Kidney glomerular epithelial cell (primary cell): Measurements from ENCODE around the gene P4HA2.

Experiments used
- DNase-seq: peaks from one replicate; lab custom pipeline; 2025; lab: John Stamatoyannopoulos, UW

P4HA2 gene

DNA sequence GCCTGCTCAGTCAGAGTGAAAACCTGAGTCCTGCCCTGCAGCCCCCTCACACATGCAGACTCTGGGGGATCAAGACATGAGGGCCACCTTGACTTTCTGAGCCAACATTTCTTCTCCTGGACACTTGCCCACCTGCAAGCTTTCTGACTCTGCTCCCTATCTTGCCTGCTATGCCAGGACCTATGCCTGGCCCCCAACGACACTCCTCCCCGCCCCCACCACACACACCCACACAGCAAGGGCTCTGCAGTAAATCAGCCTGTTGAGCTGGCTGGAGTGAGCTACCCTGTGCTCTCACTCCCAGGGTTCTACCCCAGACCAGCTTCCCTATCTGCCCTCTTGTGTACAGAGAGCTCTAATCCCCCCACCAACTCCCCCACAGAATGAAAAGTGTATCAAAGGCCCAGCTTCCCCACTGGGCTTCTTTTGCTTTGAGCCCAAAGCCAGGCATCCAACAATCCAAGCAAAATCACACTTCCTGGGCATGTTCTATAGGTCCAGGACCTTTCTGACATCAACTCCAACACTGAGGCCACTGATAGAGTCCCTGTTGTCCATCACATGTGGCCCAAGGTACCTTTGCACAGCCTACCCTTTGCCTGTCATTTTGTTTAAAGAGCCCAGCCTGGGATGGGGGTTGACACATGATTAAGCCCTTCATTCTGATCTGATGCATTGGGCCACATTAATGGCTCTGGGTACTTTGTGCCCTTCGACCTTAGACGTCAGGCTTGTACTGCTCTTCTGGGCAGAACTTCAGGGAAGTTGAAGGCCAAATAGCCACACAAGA is 37.1 kb upstream of the P4HA2 start:
- DNase-seq, result no peak

DNA sequence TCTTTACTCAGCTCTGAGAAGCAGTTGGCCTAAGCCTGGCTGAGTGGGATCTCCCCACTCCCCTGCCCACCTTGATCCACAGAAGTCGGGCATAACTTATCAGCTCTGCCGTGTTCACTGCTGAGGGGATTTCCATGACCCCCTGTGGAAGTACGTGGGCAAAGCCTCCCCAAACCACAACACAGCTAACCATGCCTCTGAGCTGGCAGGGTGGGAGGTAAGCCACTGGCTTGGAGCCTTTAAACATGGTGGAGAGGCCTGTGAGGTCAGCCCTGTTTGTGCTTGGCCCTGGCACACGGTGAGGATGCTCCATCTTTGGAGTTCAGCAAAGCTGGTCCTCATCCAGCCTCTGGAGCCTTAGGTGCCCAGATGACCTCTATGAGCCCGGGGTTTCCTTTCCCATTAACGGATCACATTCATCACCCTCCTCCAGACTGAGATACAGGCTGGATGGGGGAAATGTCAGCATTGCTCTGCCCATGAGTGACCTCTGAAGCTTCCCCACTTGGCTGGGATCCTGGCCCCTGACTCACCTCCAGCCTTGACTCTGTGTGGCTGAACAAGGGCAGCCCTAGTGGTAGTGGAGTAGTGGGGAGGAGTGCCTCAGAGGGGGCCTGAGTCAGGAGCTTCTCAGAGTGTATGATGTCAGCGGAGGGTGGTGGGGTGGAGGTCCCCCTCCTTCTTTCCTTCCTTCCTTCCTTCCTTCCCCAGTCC is 36.1 kb upstream of the P4HA2 start:
- peak; percentile 93 for DNase-seq

DNA sequence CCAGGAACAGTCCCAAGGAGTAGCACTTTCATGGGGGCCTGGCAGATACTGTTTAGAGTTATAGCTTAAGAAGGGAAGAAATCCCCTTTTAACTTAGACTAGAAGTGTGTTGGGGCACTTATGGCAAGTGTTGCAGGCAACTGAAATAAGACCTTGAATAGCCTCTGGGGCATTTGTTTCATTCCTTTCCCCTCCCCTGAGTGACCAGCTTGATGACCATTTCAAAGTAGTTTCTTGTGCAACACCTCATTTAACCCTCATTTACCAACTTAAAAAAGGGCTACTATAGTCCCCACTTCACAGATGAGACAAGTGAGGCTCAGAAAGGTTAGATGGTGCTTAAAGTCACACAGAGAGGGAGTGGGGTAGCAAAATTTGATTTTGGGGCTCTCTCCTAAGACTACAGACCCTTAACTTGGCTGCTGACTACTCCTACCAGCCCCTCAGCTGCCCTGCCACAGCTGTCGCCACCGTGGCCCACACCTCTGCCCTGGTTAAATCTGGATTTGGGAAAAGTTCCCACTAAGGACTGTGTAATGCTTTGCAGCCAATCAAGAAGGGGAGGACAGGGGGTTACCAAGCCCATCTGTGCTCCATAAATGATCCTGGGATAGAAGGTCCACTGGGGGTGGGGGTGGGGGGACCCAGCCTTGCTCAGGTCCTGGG is 35.4 kb upstream of the P4HA2 start:
- peak; percentile 54 for DNase-seq

DNA sequence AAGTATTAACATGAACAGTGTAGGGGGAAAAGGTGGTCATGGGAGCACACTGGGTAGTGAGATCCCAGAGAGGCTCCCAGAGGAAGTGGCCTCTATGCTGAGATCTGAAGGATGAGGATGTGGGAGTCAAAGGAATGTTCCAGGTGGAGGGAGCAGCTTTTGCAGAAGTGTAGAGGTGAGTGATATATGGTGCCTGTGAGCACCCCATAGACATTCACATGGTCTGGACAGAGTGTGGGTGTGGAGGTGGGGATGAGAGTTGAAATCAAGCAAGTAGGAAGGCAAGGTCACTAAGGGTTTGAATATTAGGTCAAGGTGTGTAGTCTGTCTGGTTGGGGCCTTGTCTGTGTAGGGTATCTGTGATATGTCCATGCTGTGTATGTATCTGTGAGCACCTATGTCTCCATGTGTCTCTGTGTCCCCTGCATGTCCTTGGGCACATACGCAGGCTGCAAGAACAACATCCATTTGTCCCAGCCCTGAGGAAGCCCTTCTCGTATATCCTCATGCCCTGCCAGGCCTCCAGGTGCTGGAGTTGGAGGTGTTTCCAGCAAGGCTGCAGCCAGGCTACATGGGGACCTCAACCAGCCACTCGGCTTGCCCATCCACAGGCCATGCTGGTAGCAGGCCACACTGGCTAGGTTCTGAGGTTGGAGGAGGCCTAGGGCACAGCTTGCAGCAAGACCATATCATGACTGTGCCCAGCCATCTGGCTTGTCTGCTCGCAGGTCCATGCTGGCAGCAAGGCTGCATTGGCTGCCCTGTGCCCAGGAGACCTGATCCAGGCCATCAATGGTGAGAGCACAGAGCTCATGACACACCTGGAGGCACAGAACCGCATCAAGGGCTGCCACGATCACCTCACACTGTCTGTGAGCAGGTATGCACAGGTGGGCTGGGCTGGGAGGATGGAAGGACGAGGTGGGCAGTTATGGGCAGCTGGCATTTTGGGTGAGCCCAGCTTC is 34.5 kb upstream of the P4HA2 start:
- no peak for DNase-seq

DNA sequence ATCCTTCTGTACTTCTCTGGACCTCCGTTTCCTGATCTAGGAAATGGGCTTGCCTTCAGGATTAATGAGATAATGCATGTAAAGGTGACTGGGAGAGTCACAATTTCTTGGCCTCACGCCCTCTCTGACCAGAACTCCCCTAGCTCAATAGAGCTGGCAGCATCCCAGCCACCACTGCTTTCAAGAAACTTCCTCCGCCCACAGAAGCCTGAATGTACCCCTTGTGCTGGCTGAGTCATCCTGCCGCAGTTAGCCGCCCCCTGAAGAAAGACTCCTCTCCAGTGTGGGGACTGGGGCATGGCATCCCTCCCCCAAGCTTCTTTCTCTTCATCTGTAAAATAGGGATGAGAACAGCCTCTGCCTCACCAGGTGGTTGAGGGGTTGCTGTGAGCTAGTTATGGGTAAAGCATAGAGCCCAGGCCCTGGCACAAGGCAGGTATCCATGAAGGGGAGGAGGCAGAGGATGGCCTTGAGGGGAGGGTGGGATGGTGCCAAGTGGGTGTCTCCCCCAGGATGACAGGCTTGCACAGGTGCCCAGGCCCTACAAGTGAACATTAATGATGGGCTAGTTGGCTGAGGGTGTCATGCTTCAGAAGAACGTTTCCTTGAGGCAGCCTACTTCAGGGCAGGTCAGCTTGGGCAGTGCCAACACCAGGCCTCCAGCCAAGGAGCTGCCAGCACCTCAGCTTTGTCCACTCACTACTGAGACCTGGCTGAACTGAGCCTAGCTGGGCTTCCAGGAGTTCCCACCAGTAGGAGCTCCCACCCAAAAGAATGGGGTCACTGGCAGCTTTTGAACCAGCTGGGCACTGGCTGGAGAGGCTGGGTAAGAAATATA is 33.3 kb upstream of the P4HA2 start:
- DNase-seq, result peak; percentile 97

DNA sequence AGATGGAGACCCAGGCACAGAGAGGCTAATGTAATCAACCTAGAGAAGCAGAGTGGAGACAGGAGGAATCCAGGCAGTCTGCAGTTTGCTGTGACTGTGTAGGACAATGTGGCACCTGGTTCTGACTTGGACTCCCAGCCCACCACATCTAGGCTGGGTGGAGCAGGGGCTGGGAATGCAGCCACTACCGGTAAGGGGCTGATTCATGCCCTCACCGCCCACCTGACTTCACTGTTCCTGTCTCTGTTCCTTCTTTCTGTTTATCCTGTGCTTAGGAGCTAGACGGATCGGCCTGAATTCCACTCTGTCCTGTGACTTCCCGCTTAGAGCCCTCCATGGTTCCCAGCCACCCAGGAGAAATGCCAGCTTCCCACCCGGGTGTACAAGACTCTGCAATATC is 32.4 kb upstream of the P4HA2 start:
- DNase-seq, result peak; percentile 67

DNA sequence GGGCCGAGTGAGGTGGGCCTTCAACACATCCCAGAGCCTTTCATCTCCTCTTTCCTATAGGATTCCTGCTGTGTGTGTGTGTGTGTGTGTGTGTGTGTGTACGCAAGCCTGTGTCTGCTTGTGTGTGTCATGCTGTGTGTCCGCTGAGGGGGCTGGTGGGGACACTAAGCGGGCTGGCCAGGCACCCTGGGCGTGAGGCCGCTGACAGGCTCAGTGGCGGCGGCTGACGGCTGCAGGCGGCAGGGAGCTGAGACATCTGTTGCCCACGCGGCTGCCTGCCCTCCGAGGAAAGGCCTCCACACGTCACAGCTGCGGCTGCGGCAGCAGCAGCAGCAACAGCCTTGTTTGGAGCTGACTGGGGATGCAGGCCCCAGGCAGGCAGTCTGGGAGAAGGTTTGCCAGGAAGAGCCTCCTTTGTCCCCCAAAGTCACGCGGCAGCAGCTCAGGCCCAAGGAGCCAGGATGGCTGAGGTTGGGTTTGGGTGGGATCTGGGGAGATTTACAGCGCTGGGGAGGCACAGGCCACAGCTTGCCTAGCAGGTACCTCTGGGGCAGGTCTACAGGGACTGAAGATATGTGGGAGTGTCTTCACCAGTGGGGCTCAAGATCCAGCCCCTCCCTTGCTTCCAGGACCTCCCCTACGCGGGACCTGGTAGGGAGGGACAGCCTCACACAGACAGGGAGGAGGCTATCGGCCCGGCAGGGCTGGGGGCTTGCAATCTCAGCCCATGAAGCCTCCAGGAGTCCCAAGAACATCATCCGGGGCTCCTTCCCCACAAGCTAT is 31.6 kb upstream of the P4HA2 start:
- peak; percentile 59 for DNase-seq

DNA sequence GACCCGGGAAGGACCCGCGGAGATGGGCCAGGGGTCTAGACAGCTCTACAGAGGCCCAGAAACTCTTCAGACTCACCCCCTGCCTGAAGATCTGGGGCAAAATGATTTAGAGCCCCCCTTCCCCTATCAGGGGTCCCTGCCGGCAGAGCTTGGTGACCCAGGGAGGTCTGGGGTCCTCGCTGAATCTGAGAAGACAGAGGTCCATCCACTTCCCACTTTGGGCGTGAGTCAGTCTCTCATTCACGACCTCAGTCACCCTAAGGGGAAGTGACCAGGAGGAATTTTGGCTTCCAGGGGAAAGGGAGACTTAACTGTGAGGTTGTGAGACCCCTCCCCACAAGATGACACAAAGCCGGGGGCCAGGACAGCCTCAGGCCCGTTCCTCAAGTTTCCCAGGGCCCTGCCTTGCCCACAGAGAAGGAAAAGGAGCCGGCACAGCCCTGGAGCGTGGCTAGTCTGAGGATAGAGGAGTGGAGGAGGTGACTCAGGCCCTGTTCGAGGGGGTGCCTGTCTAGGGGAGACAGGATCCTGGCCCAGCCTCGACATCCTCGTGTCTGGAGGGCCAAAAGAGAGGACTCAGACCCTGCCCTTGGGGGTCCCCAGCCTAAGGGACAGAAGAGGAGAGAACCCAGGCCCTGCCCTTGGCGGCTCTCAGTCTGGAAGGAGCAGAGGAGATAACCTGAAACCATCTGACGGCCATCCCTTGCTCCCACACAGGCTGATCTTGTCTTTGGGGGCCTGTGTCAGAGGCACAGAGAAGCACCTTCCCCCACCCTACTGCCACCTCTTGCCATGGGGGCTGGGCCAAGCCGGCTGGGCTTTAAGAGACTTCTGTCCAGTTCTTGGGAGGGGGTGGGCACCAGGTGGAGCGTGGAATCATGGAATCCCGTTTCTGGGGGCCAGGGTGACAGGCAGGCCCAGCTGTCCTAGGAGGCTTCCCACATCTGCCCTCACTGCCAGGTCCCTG is 30.7 kb upstream of the P4HA2 start:
- peak; percentile 25 for DNase-seq

DNA sequence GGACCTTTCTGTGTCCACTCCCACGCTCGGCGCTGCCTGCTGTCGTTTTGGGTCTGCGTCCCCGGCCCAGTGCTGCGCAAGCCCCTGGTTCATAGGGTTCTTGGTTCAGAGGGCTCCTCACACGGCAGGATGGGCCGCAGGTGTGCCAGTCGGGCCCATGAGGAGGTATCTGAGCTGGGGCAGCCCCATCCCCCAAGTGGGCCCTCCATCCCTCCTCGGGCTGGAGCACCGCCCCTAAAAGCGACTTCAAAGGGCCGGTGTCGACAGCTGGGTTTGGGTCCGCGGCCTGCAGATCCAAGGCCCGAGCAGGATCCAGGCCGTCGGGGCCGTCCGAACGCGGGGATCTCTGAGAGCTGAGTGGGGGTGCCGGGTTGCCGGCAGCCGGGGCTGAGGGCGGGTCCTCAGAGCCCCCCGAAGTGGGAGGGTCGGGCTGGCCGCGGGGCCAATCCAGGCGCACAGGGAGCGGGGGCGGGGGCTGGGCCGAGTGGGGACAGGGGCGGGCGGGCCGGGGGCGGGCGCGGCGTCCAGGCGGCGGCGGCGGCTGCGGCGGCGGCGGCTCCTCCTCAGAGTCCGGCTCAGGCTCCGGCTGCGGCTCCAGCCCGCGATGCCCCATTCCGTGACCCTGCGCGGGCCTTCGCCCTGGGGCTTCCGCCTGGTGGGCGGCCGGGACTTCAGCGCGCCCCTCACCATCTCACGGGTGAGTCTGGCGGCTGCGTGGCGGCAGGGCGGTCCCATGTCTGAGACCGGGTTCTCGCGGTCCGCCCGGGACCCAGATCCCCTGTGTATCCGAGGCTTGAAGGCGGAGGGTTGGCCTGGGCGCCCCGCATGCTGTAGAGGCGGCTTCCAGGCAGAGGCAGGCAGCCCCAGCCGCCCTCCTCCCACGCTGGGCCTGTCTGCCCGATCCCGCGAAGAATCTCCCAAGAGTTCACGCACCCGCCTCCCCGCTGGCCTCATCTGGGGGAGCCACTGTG is 29.8 kb upstream of the P4HA2 start, which contains the start of gene PDLIM4:
Gene PDLIM4 (plus strand): TSS at position 566 of the 971 bp plus-strand sequence. CDS start 39 bp downstream, at position 605.
- peak; percentile 38 for DNase-seq

DNA sequence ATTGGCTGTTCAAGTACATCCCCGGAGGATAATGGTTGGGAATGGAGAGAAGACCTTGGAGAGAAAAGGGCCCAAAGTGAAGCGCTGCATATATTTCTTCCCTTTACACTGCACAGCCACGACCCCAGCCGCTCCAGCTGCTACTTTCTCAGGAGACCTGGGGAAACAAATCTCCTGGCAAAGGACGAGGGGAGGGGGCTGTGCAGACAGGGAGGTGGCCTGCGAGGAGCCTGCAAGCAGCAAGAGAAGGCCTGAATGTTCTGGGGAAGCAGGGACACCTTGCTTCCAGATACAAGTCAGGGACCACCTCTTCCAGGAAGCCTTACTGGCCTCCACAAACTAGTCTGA is 29.1 kb upstream of the P4HA2 start:
- DNase-seq, result no peak

DNA sequence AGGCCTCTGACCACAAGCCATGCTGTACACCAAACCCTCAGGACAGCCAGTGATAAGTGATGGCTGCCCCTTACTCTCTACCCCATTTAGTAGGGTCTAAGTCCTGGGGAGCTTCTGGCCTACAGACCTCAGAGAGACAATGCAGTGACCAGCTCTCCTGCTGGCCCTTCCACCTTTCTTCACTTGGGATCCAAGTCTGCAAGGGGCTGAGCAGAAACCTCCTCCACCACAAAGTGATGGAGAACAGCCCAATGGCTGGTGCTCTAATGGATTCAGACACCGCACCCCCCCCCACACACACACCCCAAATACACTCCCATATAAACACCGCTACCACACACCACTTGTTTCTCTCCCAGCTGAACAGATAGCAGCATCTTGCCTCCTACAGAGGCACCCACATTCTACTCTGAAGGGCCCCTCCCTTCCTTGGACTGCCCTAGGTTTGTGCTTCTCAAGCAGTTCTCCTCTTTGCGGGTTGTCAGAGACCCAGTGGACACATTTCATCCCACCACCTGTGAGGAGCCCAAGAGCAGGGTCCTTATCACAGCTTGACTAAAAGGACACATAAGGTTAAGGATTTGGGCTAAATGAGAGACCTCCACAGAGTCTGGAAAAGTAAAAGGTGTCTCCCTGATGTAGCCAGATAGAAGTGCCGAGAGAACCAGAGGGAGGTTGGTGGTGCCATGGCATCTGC is 28.6 kb upstream of the P4HA2 start:
- DNase-seq, result no peak

DNA sequence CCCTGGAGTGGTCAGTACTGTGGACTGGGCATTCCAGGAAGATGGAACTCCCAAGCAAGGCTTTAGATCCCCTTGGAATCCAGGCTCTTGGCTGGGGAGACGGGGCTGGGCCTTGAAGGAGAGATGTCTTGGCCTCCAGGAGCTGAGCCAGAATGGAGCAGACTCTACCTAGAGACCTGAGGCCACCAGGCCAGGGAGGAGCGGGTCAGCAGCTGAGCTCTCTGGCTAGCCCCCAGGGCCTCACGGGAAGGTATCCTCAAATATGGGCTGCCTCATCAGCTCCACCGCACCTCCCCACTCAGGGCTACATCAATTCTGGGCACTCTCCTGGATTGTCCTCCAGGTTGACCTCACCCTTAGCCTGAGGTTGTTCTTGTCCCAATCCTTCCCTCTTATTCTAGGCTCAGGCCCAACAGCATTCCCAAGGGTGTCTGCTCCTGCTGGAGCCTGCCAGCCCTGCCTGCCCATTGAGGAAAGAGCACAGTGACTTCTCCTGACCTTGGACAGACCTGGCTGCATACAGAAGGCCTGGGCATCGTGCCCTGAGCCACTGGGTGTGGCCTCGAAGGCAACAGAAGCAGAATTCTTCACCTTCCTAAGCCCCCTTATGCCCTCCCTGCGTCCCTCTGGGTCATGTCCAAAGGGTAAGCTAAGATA is 26.8 kb upstream of the P4HA2 start:
- DNase-seq, result no peak

DNA sequence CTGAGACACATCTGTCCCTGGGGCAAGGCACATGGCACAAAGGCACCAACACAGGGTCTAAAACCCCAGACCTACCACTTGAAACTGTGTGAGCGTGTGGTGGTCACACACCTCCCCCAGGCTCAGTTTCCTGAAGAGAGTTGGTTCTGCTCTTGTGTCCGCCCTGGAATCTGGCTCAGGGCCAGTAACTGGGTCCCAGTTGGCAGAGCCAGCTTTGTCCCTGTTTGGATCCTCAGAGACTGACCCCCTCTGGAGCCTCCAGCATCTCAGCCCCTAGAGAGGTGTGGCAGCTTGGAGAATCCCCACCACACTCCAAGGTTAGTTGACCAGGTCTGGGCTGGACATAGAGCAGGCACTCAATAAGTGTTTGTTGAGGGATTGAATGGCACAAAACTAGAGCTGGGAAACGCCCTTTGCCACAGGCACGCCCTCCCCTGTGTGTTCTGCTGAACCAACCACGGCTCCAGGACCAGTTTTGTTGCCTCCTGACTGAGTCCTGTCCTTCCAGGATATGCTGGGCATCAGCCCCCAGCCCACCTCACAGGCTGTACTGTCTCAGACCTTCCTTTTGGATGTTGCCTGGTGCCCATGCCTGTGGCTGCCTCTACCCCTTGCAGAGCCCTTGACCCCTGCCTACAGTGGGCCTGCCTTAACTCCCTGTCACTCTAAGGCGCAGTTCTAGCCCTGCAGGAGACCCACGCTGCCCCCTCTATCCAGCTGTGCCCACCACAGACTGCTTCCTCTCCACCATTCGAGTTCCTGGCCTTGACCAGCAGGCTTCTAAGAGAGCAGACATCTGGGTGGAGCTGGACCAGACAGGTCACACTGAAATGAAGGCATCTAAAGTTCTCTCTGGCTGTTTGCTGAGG is 26.0 kb upstream of the P4HA2 start:
- DNase-seq, result no peak

DNA sequence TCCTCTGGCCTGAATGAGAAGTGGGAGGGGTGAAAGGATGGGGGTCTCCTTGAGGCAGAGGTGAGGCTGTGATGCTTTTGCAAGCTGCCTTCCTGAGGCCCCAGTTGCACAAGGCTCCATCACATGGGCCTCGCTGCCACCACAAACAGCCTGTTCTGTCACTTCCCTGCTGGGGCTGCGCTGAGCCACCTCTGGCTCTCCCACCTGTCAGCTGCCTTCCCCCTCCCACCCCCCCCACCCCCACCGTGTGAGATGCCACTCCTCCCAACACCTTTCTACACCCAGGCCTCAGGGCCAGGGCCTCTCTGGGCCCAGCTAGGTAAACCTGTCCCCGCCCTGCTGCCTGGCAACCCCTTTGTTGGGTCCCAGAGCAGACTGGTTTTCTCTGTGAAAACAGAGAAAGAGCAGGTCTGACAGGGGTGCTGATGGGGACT is 25.4 kb upstream of the P4HA2 start:
- DNase-seq, result no peak

DNA sequence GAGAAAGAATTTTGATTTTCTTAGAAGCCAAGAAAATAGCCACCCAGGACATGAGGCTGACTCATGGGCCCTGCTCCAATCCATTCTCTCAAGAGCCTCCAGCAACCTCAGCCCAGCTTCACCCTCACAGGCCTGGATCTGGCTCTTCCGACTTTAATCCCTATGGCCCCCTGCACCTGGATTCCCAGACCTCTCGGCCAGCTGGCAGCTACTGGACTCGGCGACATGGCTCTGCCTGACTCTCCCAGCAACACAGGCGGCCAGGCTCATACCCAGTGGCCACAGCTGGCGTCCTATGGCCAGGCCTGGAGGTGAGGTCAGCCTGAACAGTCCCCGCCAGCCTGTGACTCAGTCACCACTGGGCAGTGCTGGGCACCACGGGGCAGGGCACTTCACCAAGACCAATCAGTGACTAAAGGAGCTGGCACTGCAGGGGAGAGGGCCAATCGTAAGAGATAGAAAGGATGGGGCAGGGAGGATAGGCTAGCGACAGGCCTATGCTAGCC is 23.6 kb upstream of the P4HA2 start:
- no peak for DNase-seq
